SK-N-SH (cell line): ENCODE results near the gene ASPDH. TPM values are rescaled to one million over a fixed set of nuclear protein-coding genes. Genes with fewer than 3 reads are reported as not detected.
A peak's percentile ranks its signal among the peaks of the same experiment; 100 is the strongest.

ENCODE experiments used
- CTCF ChIA-PET: fragments of 300-600, 350-600 bp; formaldehyde crosslinking; extraction: SDS; loops from one replicate; lab custom pipeline; 2021; lab: Yijun Ruan, JAX
- POLR2A ChIA-PET: fragments of 350-600 bp; sonication (Branson Sonifier 250); formaldehyde crosslinking; extraction: SDS; loops from one replicate; lab custom pipeline; 2020; ENCODE audit warnings: antibody characterized with exemption, inconsistent platforms; lab: Yijun Ruan, JAX
- DNase-seq: peaks from one replicate; pipeline ENCODE4 v3.0.0; 2012
- H2AFZ ChIP-seq: fragments of 200-600 bp; sonication (generic); 2 replicates; pipeline ENCODE4 v1.8.1; 2016; ENCODE audit warnings: antibody characterized with exemption, mild to moderate bottlenecking, low read depth
- H3F3A ChIP-seq: fragments of 200-600 bp; sonication (generic); replicated peaks from 2 replicates; pipeline ENCODE3; 2016; ENCODE audit warnings: antibody characterized with exemption, mild to moderate bottlenecking; ENCODE audit not compliant: insufficient read depth
- H3K27ac ChIP-seq, 2 experiments: fragments of 200-500 bp in 1 of 2; fragments of 200-600 bp in 1 of 2; sonication (Bioruptor generic) in 1 of 2; sonication (generic), shearing (Covaris generic) in 1 of 2; 2 replicates each; pipeline versions ENCODE4 v1.5.1 to v1.6.1; 2014 to 2016; ENCODE audit warnings: low read depth in 2 of 2, inconsistent platforms in 1 of 2, low read length in 1 of 2, mild to moderate bottlenecking in 1 of 2, mixed read lengths in 1 of 2
- H3K27me3 ChIP-seq: fragments of 200-600 bp; sonication (generic), shearing (Covaris generic); 2 replicates; pipeline ENCODE4 v1.6.1; 2016; ENCODE audit warnings: mixed run types; ENCODE audit not compliant: insufficient read depth
- H3K36me3 ChIP-seq, 2 experiments: fragments of 200-500 bp in 1 of 2; fragments of 200-600 bp in 1 of 2; sonication (Bioruptor generic) in 1 of 2; sonication (generic) in 1 of 2; replicated peaks in 1 of 2; 2 replicates each; pipeline versions ENCODE3 to v1.5.1; 2014 to 2016; ENCODE audit warnings: low read length in 1 of 2, mild to moderate bottlenecking in 1 of 2; ENCODE audit not compliant: insufficient read depth in 2 of 2, control insufficient read depth in 1 of 2
- H3K4me1 ChIP-seq, 2 experiments: fragments of 200-500 bp in 1 of 2; fragments of 200-600 bp in 1 of 2; sonication (Bioruptor generic) in 1 of 2; sonication (generic), shearing (Covaris generic) in 1 of 2; 2 replicates each; pipeline versions ENCODE4 v1.5.1 to v1.6.1; 2014 to 2016; ENCODE audit warnings: low read depth in 1 of 2, low read length in 1 of 2, mixed run types in 1 of 2; ENCODE audit not compliant: insufficient read depth in 2 of 2, control insufficient read depth in 1 of 2
- H3K4me2 ChIP-seq: fragments of 200-600 bp; sonication (generic), shearing (Covaris generic); 2 replicates; pipeline ENCODE4 v1.6.1; 2017; ENCODE audit warnings: mixed run types
- H3K4me3 ChIP-seq, 2 experiments: fragments of 200-500 bp in 1 of 2; fragments of 200-600 bp in 1 of 2; sonication (Bioruptor generic) in 1 of 2; sonication (generic), shearing (Covaris generic) in 1 of 2; 2 replicates each; pipeline versions ENCODE4 v1.5.1 to v1.8.1; 2014 to 2016; ENCODE audit warnings: low read depth in 2 of 2, inconsistent platforms in 1 of 2, low read length in 1 of 2, mild to moderate bottlenecking in 1 of 2, mixed read lengths in 1 of 2, moderate library complexity in 1 of 2
- H3K79me2 ChIP-seq: fragments of 200-600 bp; sonication (generic); 2 replicates; pipeline ENCODE4 v1.8.1; 2017; ENCODE audit warnings: mild to moderate bottlenecking; ENCODE audit not compliant: insufficient read depth
- H3K9ac ChIP-seq: fragments of 200-600 bp; sonication (generic); 2 replicates; pipeline ENCODE4 v1.6.1; 2017; ENCODE audit warnings: mixed run types
- H3K9me2 ChIP-seq: fragments of 200-600 bp; sonication (generic); 2 replicates; pipeline ENCODE4 v1.6.1; 2017; ENCODE audit warnings: mixed run types
- H3K9me3 ChIP-seq: fragments of 200-600 bp; sonication (generic); 2 replicates; pipeline ENCODE4 v1.6.1; 2017; ENCODE audit warnings: mixed run types, mild to moderate bottlenecking, moderate library complexity
- H4K20me1 ChIP-seq: fragments of 200-600 bp; sonication (generic); 2 replicates; pipeline ENCODE4 v1.6.1; 2017; ENCODE audit warnings: mild to moderate bottlenecking, mixed run types; ENCODE audit not compliant: insufficient read depth
- CHD2 ChIP-seq: fragments of 150-350 bp; IDR thresholded peaks from 2 replicates; pipeline ENCODE4 v1.6.1; 2018; ENCODE audit warnings: low read length; ENCODE audit not compliant: partially characterized antibody
- ELF1 ChIP-seq: IDR thresholded peaks from 2 replicates; pipeline ENCODE4 v1.4.0; 2012
- EP300 ChIP-seq, 2 experiments: IDR thresholded peaks; 2 replicates each; pipeline versions ENCODE4 v1.4.0 to v1.6.1; 2012; ENCODE audit warnings: borderline replicate concordance in 1 of 2, low read depth in 1 of 2, low read length in 1 of 2
- FOXM1 ChIP-seq: IDR thresholded peaks from 2 replicates; pipeline ENCODE4 v1.4.0; 2012; ENCODE audit warnings: low read depth, mild to moderate bottlenecking
- GABPA ChIP-seq: IDR thresholded peaks from 2 replicates; pipeline ENCODE4 v1.4.0; 2012; ENCODE audit warnings: low read depth, mild to moderate bottlenecking
- IRF3 ChIP-seq: fragments of 150-350 bp; IDR thresholded peaks from 2 replicates; pipeline ENCODE4 v1.6.1; 2016; ENCODE audit warnings: mild to moderate bottlenecking, low read depth, low read length
- MEF2A ChIP-seq: IDR thresholded peaks from 2 replicates; pipeline ENCODE4 v1.4.0; 2012; ENCODE audit warnings: low read depth, borderline replicate concordance
- MXI1 ChIP-seq: IDR thresholded peaks from 2 replicates; pipeline ENCODE4 v1.6.1; 2012; ENCODE audit warnings: mild to moderate bottlenecking, low read depth, low read length, improper control_type of control experiment
- NRF1 ChIP-seq: IDR thresholded peaks from 2 replicates; pipeline ENCODE4 v1.6.1; 2012; ENCODE audit warnings: low read depth, mild to moderate bottlenecking, low read length
- POLR2AphosphoS5 ChIP-seq: IDR thresholded peaks from 2 replicates; pipeline ENCODE4 v1.6.1; 2012; ENCODE audit warnings: low read depth, low read length
- RAD21 ChIP-seq: IDR thresholded peaks from 2 replicates; pipeline ENCODE4 v1.6.1; 2012; ENCODE audit warnings: mild to moderate bottlenecking, low read length
- RFX5 ChIP-seq: IDR thresholded peaks from 2 replicates; pipeline ENCODE4 v1.6.1; 2012; ENCODE audit warnings: mild to moderate bottlenecking, improper control_type of control experiment, low read length
- RXRA ChIP-seq: IDR thresholded peaks from 2 replicates; pipeline ENCODE4 v1.4.0; 2012; ENCODE audit warnings: low read depth, mild to moderate bottlenecking, borderline replicate concordance
- SMC3 ChIP-seq: IDR thresholded peaks from 2 replicates; pipeline ENCODE4 v1.6.1; 2012; ENCODE audit warnings: low read depth, low read length, improper control_type of control experiment
- TCF12 ChIP-seq: IDR thresholded peaks from 2 replicates; pipeline ENCODE4 v1.4.0; 2012
- TEAD4 ChIP-seq: IDR thresholded peaks from 2 replicates; pipeline ENCODE4 v1.4.0; 2012; ENCODE audit warnings: mild to moderate bottlenecking, borderline replicate concordance; ENCODE audit not compliant: insufficient read depth
- USF2 ChIP-seq: fragments of 150-350 bp; IDR thresholded peaks from 2 replicates; pipeline ENCODE4 v1.6.1; 2017; ENCODE audit warnings: antibody characterized with exemption, low read length, low read depth, borderline replicate concordance
- ZBTB33 ChIP-seq: IDR thresholded peaks from 2 replicates; pipeline ENCODE4 v1.4.0; 2012; ENCODE audit warnings: low read depth, borderline replicate concordance
- WGBS: methylation state at CpG from one replicate; pipeline ENCODE4 v1.1.6; 2017; ENCODE audit warnings: low lambda C conversion rate; 5-methylcytosine and 5-hydroxymethylcytosine counted together
- polyA plus RNA-seq, 3 experiments: library from polyadenylated mRNA; depleted of rRNA; stranded (reverse); fragments of >200 nt; gene quantifications; 2 replicates each; pipeline ENCODE4 v1.2.3, GENCODE V29; 2012

Gene ASPDH
- polyA plus RNA-seq, 1 of the 3 experiments (the other 2 are of a cell fraction): 0.07 TPM

- peak; percentile 25 for DNase-seq
- H3K9ac ChIP-seq: no peak overlapping the region
- WGBS: 80% methylated on average over 33 of the region's 53 CpGs
- no peaks in the 10 kb centered on the region for H4K20me1 ChIP-seq
- H2AFZ ChIP-seq: no peak overlapping the region
- no peaks in the 10 kb centered on the region for H3K79me2 ChIP-seq
- ChIA-PET CTCF (interaction anchor here (2.4 to 2.7 kb wide), 2 partner anchors 21 to 39 kb away, joined by 13 to 14 read pairs; no protein-coding TSS in a partner anchor), POLR2A (no interaction called here)
- no peaks in the 10 kb centered on the region for H3K9me3 ChIP-seq
- H3K4me3 ChIP-seq: no peak overlapping the region
- H3K9me2 ChIP-seq: no peaks in the 10 kb centered on the region
- no peak overlapping the region for H3K27ac ChIP-seq
- no peak for TF ChIP-seq IRF3
- no peak for TF ChIP-seq SMC3
- TF ChIP-seq MEF2A: no peak
- TF ChIP-seq MXI1: no peak
- TF ChIP-seq RAD21: no peak
- TF ChIP-seq RXRA: no peak
- no peak for TF ChIP-seq NRF1
- no peak for TF ChIP-seq POLR2AphosphoS5
- TF ChIP-seq USF2: no peak
- TF ChIP-seq FOXM1: no peak
- no peak for TF ChIP-seq TEAD4
- H3K4me2 ChIP-seq: no peak overlapping the region
- no peaks in the 10 kb centered on the region for H3K27me3 ChIP-seq
- no peaks in the 10 kb centered on the region for H3F3A ChIP-seq
- H3K36me3 ChIP-seq: no peaks in the 10 kb centered on the region
- H3K4me1 ChIP-seq: peaks cover 0 to 32% of the 10 kb centered on the region in 2 experiments; a peak in 1 of 4 replicates
Measured at GRCh38 chr19:50516964-50517703, 3.4 kb upstream of the ASPDH start.

- Histone ChIP-seq H3K4me3 (no peak overlapping the region), H3K4me2 (no peak overlapping the region), H3K9me3 (no peaks in the 10 kb centered on the region), H4K20me1 (no peaks in the 10 kb centered on the region), H3K4me1 (peaks cover 0 to 35% of the 10 kb centered on the region in 2 experiments; a peak in 1 of 4 replicates), H3K9me2 (no peaks in the 10 kb centered on the region), H3K9ac (no peak overlapping the region), H3K27me3 (no peaks in the 10 kb centered on the region), H2AFZ (no peak overlapping the region), H3K36me3 (no peaks in the 10 kb centered on the region), H3F3A (no peaks in the 10 kb centered on the region), H3K79me2 (no peaks in the 10 kb centered on the region), H3K27ac (no peak overlapping the region)
- no peak for DNase-seq
- WGBS: 78% methylated on average over 12 of the region's 12 CpGs
- POLR2A ChIA-PET: no interaction called here
- TF ChIP-seq RFX5: no peak
- TF ChIP-seq EP300 (IDR thresholded peaks at IDR 0.05; ENCODE audit: borderline replicate concordance in 1 of 2, low read depth in 1 of 2, low read length in 1 of 2): no peak
- no peak for TF ChIP-seq GABPA
- TF ChIP-seq FOXM1: no peak
- no peak for TF ChIP-seq TCF12
- no peak for TF ChIP-seq ELF1
- TF ChIP-seq CHD2: no peak
- no peak for TF ChIP-seq ZBTB33
- CTCF ChIA-PET: interaction anchor here (2.4 to 2.7 kb wide), 2 partner anchors 22 to 40 kb away, joined by 13 to 14 read pairs; no protein-coding TSS in a partner anchor
Measured at GRCh38 chr19:50516456-50516855, 2.7 kb upstream of the ASPDH start.
